Neural progenitor cell (in vitro differentiated cells): ENCODE measurements around the gene RBM44. TPM values are rescaled to one million over a fixed set of nuclear protein-coding genes. Genes with fewer than 3 reads are reported as not detected.

ENCODE experiments used
- DNase-seq: peaks from one replicate; pipeline ENCODE4 v3.0.0-alpha.2; 2016; ENCODE audit warnings: low spot score
- H2AFZ ChIP-seq: fragments of 200-600 bp; sonication (generic); replicated peaks from 2 replicates; pipeline ENCODE4 v1.6.1; 2016; ENCODE audit warnings: antibody characterized with exemption
- H3F3A ChIP-seq: fragments of 200-600 bp; sonication (generic); 2 replicates; pipeline ENCODE4 v1.6.1; 2016; ENCODE audit warnings: antibody characterized with exemption, low read depth
- H3K27ac ChIP-seq: fragments of 200-600 bp; sonication (generic); 2 replicates; pipeline ENCODE4 v1.5.1; 2016; ENCODE audit warnings: mild to moderate bottlenecking
- H3K27me3 ChIP-seq: fragments of 200-600 bp; sonication (generic); 2 replicates; pipeline ENCODE4 v1.6.1; 2016; ENCODE audit warnings: mild to moderate bottlenecking, moderate library complexity
- H3K36me3 ChIP-seq: fragments of 200-600 bp; sonication (generic); 2 replicates; pipeline ENCODE4 v1.5.1; 2016
- H3K4me1 ChIP-seq: fragments of 200-600 bp; sonication (generic); 2 replicates; pipeline ENCODE4 v1.6.1; 2016; ENCODE audit warnings: mixed run types
- H3K4me2 ChIP-seq: fragments of 200-600 bp; sonication (generic); 2 replicates; pipeline ENCODE4 v1.6.1; 2016
- H3K4me3 ChIP-seq: fragments of 200-600 bp; sonication (generic); 2 replicates; pipeline ENCODE4 v1.5.1; 2016
- H3K79me2 ChIP-seq: fragments of 200-600 bp; sonication (generic); 2 replicates; pipeline ENCODE4 v1.6.1; 2016; ENCODE audit warnings: low read depth
- H3K9ac ChIP-seq: fragments of 200-600 bp; sonication (generic); 2 replicates; pipeline ENCODE4 v1.6.1; 2016
- H3K9me3 ChIP-seq: fragments of 200-600 bp; sonication (generic); 2 replicates; pipeline ENCODE4 v1.5.1; 2016; ENCODE audit warnings: low read depth
- H4K20me1 ChIP-seq: fragments of 200-600 bp; sonication (generic); 2 replicates; pipeline ENCODE4 v1.6.1; 2016; ENCODE audit warnings: low read depth
- H3K27ac Mint-ChIP-seq: 3 replicates; pipeline ENCODE4 v1.8.0; 2021; ENCODE audit warnings: mixed read lengths
- H3K27me3 Mint-ChIP-seq: 2 replicates; pipeline ENCODE4 v1.8.0; 2022; ENCODE audit warnings: low read depth, mild to moderate bottlenecking, inconsistent platforms, moderate library complexity, mixed read lengths; ENCODE audit not compliant: insufficient read depth
- H3K36me3 Mint-ChIP-seq: 3 replicates; pipeline ENCODE4 v1.8.0; 2021; ENCODE audit warnings: mixed read lengths
- H3K4me1 Mint-ChIP-seq: 3 replicates; pipeline ENCODE4 v1.8.0; 2021; ENCODE audit warnings: mixed read lengths
- H3K4me3 Mint-ChIP-seq: 3 replicates; pipeline ENCODE4 v1.8.0; 2021; ENCODE audit warnings: mild to moderate bottlenecking, moderate library complexity, mixed read lengths
- H3K9me3 Mint-ChIP-seq: 3 replicates; pipeline ENCODE4 v1.8.0; 2020; ENCODE audit warnings: mixed read lengths
- EZH2 ChIP-seq: fragments of 200-600 bp; sonication (generic); IDR thresholded peaks from 2 replicates; pipeline ENCODE4 v1.6.1; 2017; ENCODE audit warnings: antibody characterized with exemption, mild to moderate bottlenecking, moderate library complexity
- EZH2phosphoT487 ChIP-seq: fragments of 200-600 bp; sonication (generic); IDR thresholded peaks from 2 replicates; pipeline ENCODE4 v1.6.1; 2017; ENCODE audit warnings: antibody characterized with exemption
- total RNA-seq: library from RNA; depleted of rRNA; stranded (reverse); fragments of >200 nt; gene quantifications from 2 replicates; pipeline ENCODE4 v1.2.3, GENCODE V29; 2015; ENCODE audit warnings: low replicate concordance
- TF ChIP-seq, protein P1 (sequence below): fragments of 200-600 bp; sonication (generic); IDR thresholded peaks from 2 replicates; pipeline ENCODE4 v1.5.1; 2017; ENCODE audit warnings: antibody characterized with exemption, mild to moderate bottlenecking

The RBM44 gene
- total RNA-seq, 1 donor from 2014 or later, result 0.30 TPM

GRCh38 chr2:237757616-237758015 lies 41.0 kb upstream of the RBM44 start:
- Mint-ChIP-seq H3K27ac (no peak overlapping the region), H3K36me3 (peaks cover 39% of the 10 kb centered on the region), H3K27me3 (no peaks in the 10 kb centered on the region), H3K4me3 (no peak overlapping the region), H3K4me1 (no peaks in the 10 kb centered on the region), H3K9me3 (no peaks in the 10 kb centered on the region)
- no peaks in the 10 kb centered on the region for H3K36me3 ChIP-seq
- H3K27me3 ChIP-seq, result no peaks in the 10 kb centered on the region
- TF ChIP-seq, protein P1, sequence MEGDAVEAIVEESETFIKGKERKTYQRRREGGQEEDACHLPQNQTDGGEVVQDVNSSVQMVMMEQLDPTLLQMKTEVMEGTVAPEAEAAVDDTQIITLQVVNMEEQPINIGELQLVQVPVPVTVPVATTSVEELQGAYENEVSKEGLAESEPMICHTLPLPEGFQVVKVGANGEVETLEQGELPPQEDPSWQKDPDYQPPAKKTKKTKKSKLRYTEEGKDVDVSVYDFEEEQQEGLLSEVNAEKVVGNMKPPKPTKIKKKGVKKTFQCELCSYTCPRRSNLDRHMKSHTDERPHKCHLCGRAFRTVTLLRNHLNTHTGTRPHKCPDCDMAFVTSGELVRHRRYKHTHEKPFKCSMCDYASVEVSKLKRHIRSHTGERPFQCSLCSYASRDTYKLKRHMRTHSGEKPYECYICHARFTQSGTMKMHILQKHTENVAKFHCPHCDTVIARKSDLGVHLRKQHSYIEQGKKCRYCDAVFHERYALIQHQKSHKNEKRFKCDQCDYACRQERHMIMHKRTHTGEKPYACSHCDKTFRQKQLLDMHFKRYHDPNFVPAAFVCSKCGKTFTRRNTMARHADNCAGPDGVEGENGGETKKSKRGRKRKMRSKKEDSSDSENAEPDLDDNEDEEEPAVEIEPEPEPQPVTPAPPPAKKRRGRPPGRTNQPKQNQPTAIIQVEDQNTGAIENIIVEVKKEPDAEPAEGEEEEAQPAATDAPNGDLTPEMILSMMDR, result no peak
- no peak for TF ChIP-seq EZH2phosphoT487
- TF ChIP-seq EZH2, result no peak
- no peak overlapping the region for H3K9ac ChIP-seq
- H3K27ac ChIP-seq, result no peak overlapping the region
- no peak overlapping the region for H3K4me3 ChIP-seq
- no peaks in the 10 kb centered on the region for H4K20me1 ChIP-seq
- H3K4me1 ChIP-seq, result peaks cover 9% of the 10 kb centered on the region
- no peaks in the 10 kb centered on the region for H3K9me3 ChIP-seq
- no peak overlapping the region for H2AFZ ChIP-seq
- H3K79me2 ChIP-seq, result no peaks in the 10 kb centered on the region
- no peak overlapping the region for H3K4me2 ChIP-seq
- no peak for DNase-seq
- H3F3A ChIP-seq, result no peaks in the 10 kb centered on the region

- H3F3A ChIP-seq, result no peaks in the 10 kb centered on the region
- H3K79me2 ChIP-seq, result no peaks in the 10 kb centered on the region
- no peak overlapping the region for H3K4me3 ChIP-seq
- H3K4me1 ChIP-seq, result peaks cover 9% of the 10 kb centered on the region
- no peak overlapping the region for H3K9ac ChIP-seq
- H3K27ac ChIP-seq, result no peak overlapping the region
- H3K4me3 Mint-ChIP-seq, result no peak overlapping the region
- no peaks in the 10 kb centered on the region for H3K4me1 Mint-ChIP-seq
- H2AFZ ChIP-seq, result no peak overlapping the region
- DNase-seq, result no peak
- H4K20me1 ChIP-seq, result no peaks in the 10 kb centered on the region
- no peaks in the 10 kb centered on the region for H3K27me3 ChIP-seq
- no peaks in the 10 kb centered on the region for H3K36me3 ChIP-seq
- H3K36me3 Mint-ChIP-seq, result peaks cover 43% of the 10 kb centered on the region
- no peaks in the 10 kb centered on the region for H3K9me3 ChIP-seq
- H3K9me3 Mint-ChIP-seq, result no peaks in the 10 kb centered on the region
- H3K27me3 Mint-ChIP-seq, result no peaks in the 10 kb centered on the region
- H3K27ac Mint-ChIP-seq, result no peak overlapping the region
- TF ChIP-seq, protein P1, result no peak
- TF ChIP-seq EZH2phosphoT487, result no peak
- no peak for TF ChIP-seq EZH2
- H3K4me2 ChIP-seq, result no peak overlapping the region
These were observed 40.4 kb upstream of the RBM44 start for GRCh38 chr2:237758185-237758584.

DNA sequence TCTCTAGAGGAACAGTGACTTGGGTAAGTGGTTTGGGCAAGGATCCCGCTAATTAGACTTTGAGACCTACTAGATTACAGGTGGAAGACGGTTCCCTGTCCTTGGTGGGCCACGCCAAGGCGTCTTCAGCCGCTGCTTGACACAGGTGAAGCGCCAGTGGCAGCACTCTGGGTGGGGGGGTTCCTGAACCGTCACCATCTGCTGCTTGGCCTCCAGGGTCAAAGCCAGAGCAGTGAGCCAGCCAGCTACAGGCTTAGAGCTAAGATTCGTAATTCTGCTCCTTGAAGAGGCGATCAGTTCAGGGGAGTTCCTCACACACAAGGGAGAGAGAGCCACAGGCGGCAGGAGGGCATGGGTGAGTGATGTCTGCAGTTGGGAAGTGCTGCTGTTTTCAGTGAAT lies 39.4 kb upstream of the RBM44 start:
- Histone ChIP-seq H3K4me1 (peaks cover 9% of the 10 kb centered on the region), H3F3A (no peaks in the 10 kb centered on the region), H4K20me1 (no peaks in the 10 kb centered on the region), H3K9me3 (no peaks in the 10 kb centered on the region), H2AFZ (no peak overlapping the region), H3K9ac (no peak overlapping the region), H3K4me2 (no peak overlapping the region), H3K36me3 (no peaks in the 10 kb centered on the region), H3K4me3 (no peak overlapping the region), H3K27ac (no peak overlapping the region), H3K79me2 (no peaks in the 10 kb centered on the region), H3K27me3 (no peaks in the 10 kb centered on the region)
- Mint-ChIP-seq H3K4me1 (no peaks in the 10 kb centered on the region), H3K36me3 (peaks cover 44% of the 10 kb centered on the region), H3K4me3 (no peak overlapping the region), H3K27ac (no peak overlapping the region), H3K9me3 (no peaks in the 10 kb centered on the region), H3K27me3 (no peaks in the 10 kb centered on the region)
- DNase-seq, result no peak
- TF ChIP-seq EZH2 (no peak), EZH2phosphoT487 (no peak)
- TF ChIP-seq, protein P1, result no peak
